H9 (cell line): Measurements from ENCODE around the gene UPP1. TPM values are rescaled to one million over a fixed set of nuclear protein-coding genes. Genes with fewer than 3 reads are reported as not detected.
"Not testable (repeated sequence)": the region's sequence is repeated elsewhere in the genome, so short reads cannot be mapped to it uniquely, and the experiment has no call there.

Source experiments
- DNase-seq: peaks from one replicate; pipeline ENCODE4 v3.0.0-alpha.2; 2017
- H2AFZ ChIP-seq: one replicate; pipeline ENCODE4 v1.6.1; 2013; ENCODE audit warnings: mild to moderate bottlenecking, low read length, control low read depth, moderate library complexity
- H2AK5ac ChIP-seq: 2 replicates; pipeline ENCODE4 v1.6.1; 2013; ENCODE audit warnings: low read length, control low read depth, mixed read lengths; ENCODE audit not compliant: insufficient read length
- H2BK120ac ChIP-seq: one replicate; pipeline ENCODE4 v1.6.1; 2013; ENCODE audit warnings: low read depth, mild to moderate bottlenecking, low read length, control low read depth, inconsistent platforms; ENCODE audit not compliant: poor library complexity, severe bottlenecking
- H2BK12ac ChIP-seq: 2 replicates; pipeline ENCODE4 v1.6.1; 2013; ENCODE audit warnings: low read length, control low read depth, mixed read lengths, low read depth; ENCODE audit not compliant: insufficient read length
- H2BK15ac ChIP-seq: 2 replicates; pipeline ENCODE4 v1.6.1; 2013; ENCODE audit warnings: low read depth, low read length, control low read depth
- H2BK20ac ChIP-seq: one replicate; pipeline ENCODE4 v1.6.1; 2013; ENCODE audit warnings: low read depth, mild to moderate bottlenecking, low read length, control low read depth, inconsistent platforms; ENCODE audit not compliant: poor library complexity, severe bottlenecking
- H2BK5ac ChIP-seq: 2 replicates; pipeline ENCODE4 v1.6.1; 2013; ENCODE audit warnings: low read length, control low read depth, mixed read lengths; ENCODE audit not compliant: insufficient read length
- H3K14ac ChIP-seq: 2 replicates; pipeline ENCODE4 v1.6.1; 2013; ENCODE audit warnings: low read length, control low read depth; ENCODE audit not compliant: insufficient read depth
- H3K18ac ChIP-seq: 2 replicates; pipeline ENCODE4 v1.6.1; 2013; ENCODE audit warnings: low read depth, mild to moderate bottlenecking, mixed read lengths, low read length, control low read depth; ENCODE audit not compliant: insufficient read length
- H3K23ac ChIP-seq: 2 replicates; pipeline ENCODE4 v1.6.1; 2013; ENCODE audit warnings: low read length, control low read depth, mixed read lengths, low read depth; ENCODE audit not compliant: insufficient read length
- H3K23me2 ChIP-seq: 2 replicates; pipeline ENCODE4 v1.6.1; 2013; ENCODE audit warnings: low read depth, mild to moderate bottlenecking, mixed read lengths, low read length, control low read depth; ENCODE audit not compliant: insufficient read length, poor library complexity, severe bottlenecking
- H3K27ac ChIP-seq: 2 replicates; pipeline ENCODE4 v1.5.1; 2013; ENCODE audit warnings: low read length, control low read depth, mixed read lengths, low read depth; ENCODE audit not compliant: insufficient read length
- H3K27me3 ChIP-seq: 2 replicates; pipeline ENCODE4 v1.6.1; 2013; ENCODE audit warnings: low read length, control low read depth, inconsistent platforms; ENCODE audit not compliant: insufficient read depth
- H3K4ac ChIP-seq: 2 replicates; pipeline ENCODE4 v1.6.1; 2013; ENCODE audit warnings: low read depth, mild to moderate bottlenecking, control low read depth, inconsistent platforms, low read length, moderate library complexity
- H3K4me1 ChIP-seq: 2 replicates; pipeline ENCODE4 v1.6.1; 2013; ENCODE audit warnings: low read length, control low read depth, inconsistent platforms; ENCODE audit not compliant: insufficient read depth
- H3K4me2 ChIP-seq: 2 replicates; pipeline ENCODE4 v1.6.1; 2013; ENCODE audit warnings: low read length, control low read depth, mixed read lengths; ENCODE audit not compliant: insufficient read length, insufficient read depth
- H3K56ac ChIP-seq: 2 replicates; pipeline ENCODE4 v1.6.1; 2013; ENCODE audit warnings: low read depth, mild to moderate bottlenecking, mixed read lengths, low read length, control low read depth; ENCODE audit not compliant: insufficient read length
- H3K79me1 ChIP-seq: 2 replicates; pipeline ENCODE4 v1.6.1; 2013; ENCODE audit warnings: low read depth, mild to moderate bottlenecking, moderate library complexity, low read length, control low read depth, inconsistent platforms; ENCODE audit not compliant: insufficient read depth, poor library complexity, severe bottlenecking
- H3K79me2 ChIP-seq: 2 replicates; pipeline ENCODE4 v1.6.1; 2013; ENCODE audit warnings: low read length, control low read depth, inconsistent platforms; ENCODE audit not compliant: insufficient read depth
- H3K9ac ChIP-seq: 2 replicates; pipeline ENCODE4 v1.6.1; 2013; ENCODE audit warnings: low read length, control low read depth, mixed read lengths; ENCODE audit not compliant: insufficient read length; ENCODE audit errors: extremely low read depth
- H3K9me3 ChIP-seq: one replicate; pipeline ENCODE4 v1.6.1; 2013; ENCODE audit warnings: low read depth, low read length, inconsistent platforms; ENCODE audit not compliant: control insufficient read depth
- H3T11ph ChIP-seq: one replicate; pipeline ENCODE4 v1.6.1; 2013; ENCODE audit warnings: mild to moderate bottlenecking, low read length, control low read depth, inconsistent platforms
- H4K20me1 ChIP-seq: one replicate; pipeline ENCODE4 v1.6.1; 2013; ENCODE audit not compliant: control insufficient read depth, insufficient read length, insufficient read depth
- H4K5ac ChIP-seq: 2 replicates; pipeline ENCODE4 v1.6.1; 2013; ENCODE audit warnings: low read depth, mild to moderate bottlenecking, mixed read lengths, low read length, control low read depth; ENCODE audit not compliant: insufficient read length
- H4K8ac ChIP-seq: replicated peaks from 2 replicates; pipeline ENCODE4 v1.6.1; 2013; ENCODE audit warnings: low read length, control low read depth, mixed read lengths, low read depth; ENCODE audit not compliant: insufficient read length
- H4K91ac ChIP-seq: 2 replicates; pipeline ENCODE4 v1.6.1; 2013; ENCODE audit warnings: low read depth, mild to moderate bottlenecking, moderate library complexity, mixed read lengths, low read length, control low read depth; ENCODE audit not compliant: insufficient read length
- H3K27ac Mint-ChIP-seq, 3 experiments: 2 replicates in 2 of 3; 3 replicates in 1 of 3; pipeline ENCODE4 v1.8.0; 2020 to 2021; ENCODE audit warnings: mixed read lengths in 3 of 3, mild to moderate bottlenecking in 1 of 3, moderate library complexity in 1 of 3
- H3K27me3 Mint-ChIP-seq: 2 replicates; pipeline ENCODE4 v1.8.0; 2021; ENCODE audit warnings: low read depth, mild to moderate bottlenecking, moderate library complexity, mixed read lengths
- H3K36me3 Mint-ChIP-seq, 3 experiments: 2 replicates in 2 of 3; 3 replicates in 1 of 3; pipeline ENCODE4 v1.8.0; 2020 to 2021; ENCODE audit warnings: low read depth in 3 of 3, mixed read lengths in 3 of 3; ENCODE audit not compliant: insufficient read depth in 1 of 3
- H3K4me1 Mint-ChIP-seq, 2 experiments: 2 replicates each; pipeline ENCODE4 v1.8.0; 2020; ENCODE audit warnings: mixed read lengths in 2 of 2
- H3K4me3 Mint-ChIP-seq, 2 experiments: 2 replicates in 1 of 2; 3 replicates in 1 of 2; pipeline ENCODE4 v1.8.0; 2020 to 2021; ENCODE audit warnings: mild to moderate bottlenecking in 2 of 2, mixed read lengths in 2 of 2, moderate library complexity in 1 of 2
- H3K9me3 Mint-ChIP-seq, 2 experiments: 2 replicates in 1 of 2; 3 replicates in 1 of 2; pipeline ENCODE4 v1.8.0; 2020; ENCODE audit warnings: mild to moderate bottlenecking in 2 of 2, mixed read lengths in 2 of 2, moderate library complexity in 1 of 2
- CTCF ChIP-seq: fragments of 200-600 bp; sonication (generic); conservative IDR thresholded peaks from 3 replicates; pipeline ENCODE4 v1.8.0; 2021; ENCODE audit warnings: antibody characterized with exemption, mild to moderate bottlenecking
- WGBS: extraction: QIAGEN DNeasy Blood & Tissue Kit; methylation state at CpG from one replicate; pipeline ENCODE4 v1.1.7; 2013; ENCODE audit warnings: missing lambda C conversion rate, low lambda C conversion rate, mixed read lengths; ENCODE audit not compliant: insufficient read length; ENCODE audit errors: extremely low coverage; 5-methylcytosine and 5-hydroxymethylcytosine counted together
- total RNA-seq: library from RNA; stranded (reverse); gene quantifications from 2 replicates; pipeline ENCODE4 v1.2.1, GENCODE V29; 2021

Gene UPP1
- total RNA-seq, 1 experiment from 2014 or later, result 34.2 TPM

GRCh38 chr7:48078470-48078869 is 10.6 kb upstream of the UPP1 start:
- no peak overlapping the region for H3K4ac ChIP-seq
- H2AK5ac ChIP-seq, result no peak overlapping the region
- H3K4me1 Mint-ChIP-seq, result peaks cover 10 to 15% of the 10 kb centered on the region in 2 experiments
- H2BK20ac ChIP-seq, result no peak overlapping the region
- H3K23ac ChIP-seq, result no peak overlapping the region
- H2BK15ac ChIP-seq, result no peak overlapping the region
- no peak overlapping the region for H3K14ac ChIP-seq
- H3K23me2 ChIP-seq, result no peaks in the 10 kb centered on the region
- no peak for TF ChIP-seq CTCF
- no peak overlapping the region for H2BK120ac ChIP-seq
- H3K27ac ChIP-seq, result no peak overlapping the region
- H3K27me3 ChIP-seq, result no peaks in the 10 kb centered on the region
- no peak overlapping the region for H4K91ac ChIP-seq
- WGBS, result no CpG with 5 or more reads among the region's 2 CpGs
- H3K27me3 Mint-ChIP-seq, result no peaks in the 10 kb centered on the region
- no peak overlapping the region for H4K5ac ChIP-seq
- H3T11ph ChIP-seq, result no peak overlapping the region
- no peaks in the 10 kb centered on the region for H3K79me1 ChIP-seq
- no peak overlapping the region for H2BK5ac ChIP-seq
- H4K20me1 ChIP-seq, result no peaks in the 10 kb centered on the region
- no peak overlapping the region for H3K9ac ChIP-seq
- H3K36me3 Mint-ChIP-seq, result peaks cover 0 to 13% (median 0%) of the 10 kb centered on the region in 3 experiments; a peak in 2 of 7 replicates
- H3K18ac ChIP-seq, result no peak overlapping the region
- H3K9me3 ChIP-seq, result no peaks in the 10 kb centered on the region
- H3K4me1 ChIP-seq, result no peaks in the 10 kb centered on the region; the same call in 1 of the 2 replicates
- H4K8ac ChIP-seq, result no peak overlapping the region
- DNase-seq, result no peak
- H3K4me2 ChIP-seq, result no peak overlapping the region
- H2BK12ac ChIP-seq, result no peak overlapping the region
- H3K9me3 Mint-ChIP-seq, result no peaks in the 10 kb centered on the region; a peak in 2 of 5 replicates
- H3K4me3 Mint-ChIP-seq, result no peak overlapping the region
- H3K56ac ChIP-seq, result no peak overlapping the region
- H2AFZ ChIP-seq, result no peak overlapping the region
- H3K79me2 ChIP-seq, result no peaks in the 10 kb centered on the region
- H3K27ac Mint-ChIP-seq, result no peak overlapping the region

- not testable (repeated sequence) for H3K56ac ChIP-seq, H3K27me3 Mint-ChIP-seq, DNase-seq, H3K4ac ChIP-seq, H2AK5ac ChIP-seq, H3K23me2 ChIP-seq, H3K27me3 ChIP-seq, H3K27ac Mint-ChIP-seq, H3K14ac ChIP-seq, H2BK120ac ChIP-seq, H3K4me1 ChIP-seq, H3K23ac ChIP-seq, H4K8ac ChIP-seq, H4K20me1 ChIP-seq, H3T11ph ChIP-seq, H3K9ac ChIP-seq, H2AFZ ChIP-seq, H2BK12ac ChIP-seq, H3K9me3 Mint-ChIP-seq, H4K5ac ChIP-seq, H4K91ac ChIP-seq, H3K79me1 ChIP-seq, H3K27ac ChIP-seq, H3K4me2 ChIP-seq, H2BK5ac ChIP-seq, H3K18ac ChIP-seq, H3K4me3 Mint-ChIP-seq, H2BK20ac ChIP-seq, H3K9me3 ChIP-seq, H3K79me2 ChIP-seq, H2BK15ac ChIP-seq
- Mint-ChIP-seq H3K36me3 (peaks cover 0 to 18% (median 0%) of the 10 kb centered on the region in 3 experiments; a peak in 3 of 7 replicates), H3K4me1 (peaks cover 37 to 47% of the 10 kb centered on the region in 2 experiments)
Observed at GRCh38 chr7:48082378-48082777, 6.7 kb upstream of the UPP1 start.
